Duodenal mucosa (tissue), 2 donors: Measurements from ENCODE around the gene ANKRD11.

Experiments used
- H3K27ac ChIP-seq: one replicate; pipeline ENCODE4 v1.7.0; 2013; ENCODE audit warnings: low read depth, low read length
- H3K27me3 ChIP-seq, 2 donors: one replicate each; pipeline ENCODE4 v1.7.0; 2013; ENCODE audit warnings: low read length in 2 of 2, control low read depth in 1 of 2; ENCODE audit not compliant: insufficient read depth in 2 of 2, control insufficient read depth in 1 of 2
- H3K36me3 ChIP-seq, 2 donors: one replicate each; pipeline ENCODE4 v1.7.0; 2013; ENCODE audit warnings: low read length in 2 of 2, control low read depth in 1 of 2; ENCODE audit not compliant: insufficient read depth in 2 of 2, control insufficient read depth in 1 of 2
- H3K4me1 ChIP-seq, 2 donors: one replicate each; pipeline ENCODE4 v1.7.0; 2013; ENCODE audit warnings: low read length in 2 of 2, control low read depth in 1 of 2; ENCODE audit not compliant: insufficient read depth in 2 of 2, control insufficient read depth in 1 of 2
- H3K4me3 ChIP-seq, 2 donors: one replicate each; pipeline ENCODE4 v1.7.0; 2013; ENCODE audit warnings: low read length in 2 of 2, low read depth in 1 of 2
- H3K9ac ChIP-seq, 2 donors: one replicate each; pipeline ENCODE4 v1.7.0; 2013; ENCODE audit warnings: low read length in 2 of 2, low read depth in 1 of 2
- H3K9me3 ChIP-seq, 2 donors: one replicate each; pipeline ENCODE4 v1.7.0; 2013; ENCODE audit warnings: low read length in 2 of 2, control low read depth in 1 of 2; ENCODE audit not compliant: control insufficient read depth in 1 of 2

ANKRD11 gene

GRCh38 chr16:89482150-89482816 lies 8.1 kb downstream of the ANKRD11 start:
- Histone ChIP-seq H3K4me3 (peak overlapping the region in 1 of 2 donors; percentile 2), H3K4me1 (peaks cover 64 to 67% of the 10 kb centered on the region in 2 donors), H3K27me3 (no peaks in the 10 kb centered on the region), H3K36me3 (no peaks in the 10 kb centered on the region), H3K9me3 (no peaks in the 10 kb centered on the region), H3K27ac (no peak overlapping the region), H3K9ac (peak overlapping the region in 1 of 2 donors; percentile 20)

GRCh38 chr16:89481356-89481955 lies 8.9 kb downstream of the ANKRD11 start:
- Histone ChIP-seq H3K9ac (no peak overlapping the region), H3K27me3 (no peaks in the 10 kb centered on the region), H3K9me3 (no peaks in the 10 kb centered on the region), H3K36me3 (no peaks in the 10 kb centered on the region), H3K27ac (no peak overlapping the region), H3K4me3 (no peak overlapping the region), H3K4me1 (peaks cover 70 to 74% of the 10 kb centered on the region in 2 donors)

GRCh38 chr16:89478576-89479221 lies 11.7 kb downstream of the ANKRD11 start:
- no peaks in the 10 kb centered on the region for H3K36me3 ChIP-seq
- H3K27ac ChIP-seq: no peak overlapping the region
- H3K27me3 ChIP-seq: no peaks in the 10 kb centered on the region
- H3K9ac ChIP-seq: no peak overlapping the region
- peaks cover 62 to 63% of the 10 kb centered on the region in 2 donors for H3K4me1 ChIP-seq
- H3K4me3 ChIP-seq: no peak overlapping the region
- no peaks in the 10 kb centered on the region for H3K9me3 ChIP-seq

- Histone ChIP-seq H3K9me3 (no peaks in the 10 kb centered on the region), H3K27me3 (no peaks in the 10 kb centered on the region), H3K4me3 (no peak overlapping the region), H3K4me1 (peaks cover 62 to 63% of the 10 kb centered on the region in 2 donors), H3K9ac (peak overlapping the region in 1 of 2 donors; percentile 15), H3K36me3 (no peaks in the 10 kb centered on the region), H3K27ac (no peak overlapping the region)
These were observed 13.5 kb downstream of the ANKRD11 start for GRCh38 chr16:89476811-89477261.

- Histone ChIP-seq H3K27me3 (no peaks in the 10 kb centered on the region), H3K9ac (peak overlapping the region in 1 of 2 donors; percentile 15), H3K27ac (no peak overlapping the region), H3K9me3 (no peaks in the 10 kb centered on the region), H3K4me3 (no peak overlapping the region), H3K4me1 (peaks cover 62 to 64% of the 10 kb centered on the region in 2 donors), H3K36me3 (no peaks in the 10 kb centered on the region)
These were observed 14.0 kb downstream of the ANKRD11 start for GRCh38 chr16:89476379-89476778.

- no peaks in the 10 kb centered on the region for H3K27me3 ChIP-seq
- H3K27ac ChIP-seq: no peak overlapping the region
- H3K9me3 ChIP-seq: no peaks in the 10 kb centered on the region
- H3K4me3 ChIP-seq: no peak overlapping the region
- H3K9ac ChIP-seq: no peak overlapping the region
- H3K36me3 ChIP-seq: no peaks in the 10 kb centered on the region
- peaks cover 65 to 72% of the 10 kb centered on the region in 2 donors for H3K4me1 ChIP-seq
These were observed 15.2 kb downstream of the ANKRD11 start for GRCh38 chr16:89475144-89475543.

GRCh38 chr16:89473791-89474414 lies 16.5 kb downstream of the ANKRD11 start:
- H3K4me1 ChIP-seq: peaks cover 64 to 74% of the 10 kb centered on the region in 2 donors
- no peaks in the 10 kb centered on the region for H3K9me3 ChIP-seq
- H3K27me3 ChIP-seq: no peaks in the 10 kb centered on the region
- H3K27ac ChIP-seq: no peak overlapping the region
- H3K4me3 ChIP-seq: no peak overlapping the region
- H3K36me3 ChIP-seq: no peaks in the 10 kb centered on the region
- H3K9ac ChIP-seq: no peak overlapping the region

GRCh38 chr16:89473136-89473712 lies 17.1 kb downstream of the ANKRD11 start:
- Histone ChIP-seq H3K4me1 (peaks cover 61 to 73% of the 10 kb centered on the region in 2 donors), H3K9ac (no peak overlapping the region), H3K27ac (no peak overlapping the region)

GRCh38 chr16:89472711-89473075 lies 17.7 kb downstream of the ANKRD11 start:
- no peak overlapping the region for H3K27ac ChIP-seq
- H3K27me3 ChIP-seq: no peaks in the 10 kb centered on the region
- H3K9me3 ChIP-seq: no peaks in the 10 kb centered on the region
- H3K36me3 ChIP-seq: peaks cover 0 to 4% of the 10 kb centered on the region in 2 donors
- no peak overlapping the region for H3K9ac ChIP-seq
- H3K4me3 ChIP-seq: peak overlapping the region in 1 of 2 donors; percentile 17
- H3K4me1 ChIP-seq: peaks cover 60 to 73% of the 10 kb centered on the region in 2 donors

More at GRCh38 chr16:89473136-89473712, 17.1 kb downstream of the ANKRD11 start:
- Histone ChIP-seq H3K27me3 (no peaks in the 10 kb centered on the region), H3K36me3 (no peaks in the 10 kb centered on the region), H3K9me3 (no peaks in the 10 kb centered on the region), H3K4me3 (no peak overlapping the region)
